HEK293 (cell line): ENCODE results near the gene DUSP3.

ENCODE experiments used
- EGR2 ChIP-seq: fragments of 450-650 bp; formaldehyde crosslinking; IDR thresholded peaks from 2 replicates; pipeline ENCODE4 v1.5.1; 2016; ENCODE audit warnings: low read depth, missing biosample characterization, missing genetic modification characterization
- GLI2 ChIP-seq: fragments of 450-650 bp; formaldehyde crosslinking; IDR thresholded peaks from 2 replicates; pipeline ENCODE4; 2017; ENCODE audit warnings: missing biosample characterization, missing genetic modification characterization, low read depth, borderline replicate concordance
- KLF1 ChIP-seq: fragments of 450-650 bp; formaldehyde crosslinking; IDR thresholded peaks from 2 replicates; pipeline ENCODE4 v1.5.1; 2016; ENCODE audit warnings: missing biosample characterization, missing genetic modification characterization
- KLF16 ChIP-seq: fragments of 450-650 bp; formaldehyde crosslinking; IDR thresholded peaks from 2 replicates; pipeline ENCODE4 v1.5.1; 2017; ENCODE audit warnings: missing biosample characterization, missing genetic modification characterization
- KLF8 ChIP-seq: fragments of 450-650 bp; formaldehyde crosslinking; IDR thresholded peaks from 2 replicates; pipeline ENCODE4 v1.5.1; 2016; ENCODE audit warnings: missing biosample characterization, missing genetic modification characterization
- REPIN1 ChIP-seq: fragments of 450-650 bp; formaldehyde crosslinking; IDR thresholded peaks from 2 replicates; pipeline ENCODE4 v1.5.1; 2017; ENCODE audit warnings: missing biosample characterization, missing genetic modification characterization, low read depth
- SP2 ChIP-seq: fragments of 450-650 bp; formaldehyde crosslinking; IDR thresholded peaks from 2 replicates; pipeline ENCODE4 v1.5.1; 2016; ENCODE audit warnings: missing biosample characterization, missing genetic modification characterization
- SP3 ChIP-seq: fragments of 450-650 bp; formaldehyde crosslinking; IDR thresholded peaks from 2 replicates; pipeline ENCODE4 v1.5.1; 2016; ENCODE audit warnings: missing biosample characterization, missing genetic modification characterization
- ZBTB1 ChIP-seq: fragments of 450-650 bp; formaldehyde crosslinking; IDR thresholded peaks from 2 replicates; pipeline ENCODE4 v1.5.1; 2016; ENCODE audit warnings: missing biosample characterization, missing genetic modification characterization
- ZEB2 ChIP-seq: fragments of 450-650 bp; formaldehyde crosslinking; IDR thresholded peaks from 2 replicates; pipeline ENCODE4 v1.5.1; 2016; ENCODE audit warnings: missing biosample characterization, missing genetic modification characterization
- ZFHX2 ChIP-seq: fragments of 450-650 bp; formaldehyde crosslinking; conservative IDR thresholded peaks from 2 replicates; pipeline ENCODE4 v1.5.1; 2016; ENCODE audit warnings: missing biosample characterization, missing genetic modification characterization
- ZFP69B ChIP-seq: fragments of 450-650 bp; formaldehyde crosslinking; IDR thresholded peaks from 2 replicates; pipeline ENCODE4 v1.5.1; 2016; ENCODE audit warnings: missing biosample characterization, missing genetic modification characterization
- ZNF335 ChIP-seq: fragments of 450-650 bp; formaldehyde crosslinking; conservative IDR thresholded peaks from 2 replicates; pipeline ENCODE4 v1.5.1; 2016; ENCODE audit warnings: missing biosample characterization, missing genetic modification characterization
- ZNF341 ChIP-seq: fragments of 450-650 bp; formaldehyde crosslinking; IDR thresholded peaks from 2 replicates; pipeline ENCODE4; 2016; ENCODE audit warnings: low read depth, missing biosample characterization, missing genetic modification characterization
- ZNF530 ChIP-seq: fragments of 450-650 bp; formaldehyde crosslinking; IDR thresholded peaks from 2 replicates; pipeline ENCODE4 v1.5.1; 2016; ENCODE audit warnings: low read depth, missing biosample characterization, missing genetic modification characterization
- ZNF768 ChIP-seq: fragments of 450-650 bp; formaldehyde crosslinking; IDR thresholded peaks from 2 replicates; pipeline ENCODE4 v1.5.1; 2018; ENCODE audit warnings: missing biosample characterization, mild to moderate bottlenecking, missing genetic modification characterization
- TF ChIP-seq, protein P1 (sequence below): fragments of 450-650 bp; formaldehyde crosslinking; conservative IDR thresholded peaks from 2 replicates; pipeline ENCODE4 v1.5.1; 2016; ENCODE audit warnings: low read depth, missing biosample characterization, missing genetic modification characterization
- TF ChIP-seq, protein P2 (sequence below): fragments of 450-650 bp; formaldehyde crosslinking; IDR thresholded peaks from 2 replicates; pipeline ENCODE4 v1.5.1; 2017; ENCODE audit warnings: missing biosample characterization, missing genetic modification characterization
- TF ChIP-seq, protein P3 (sequence below): fragments of 450-650 bp; formaldehyde crosslinking; IDR thresholded peaks from 2 replicates; pipeline ENCODE4 v1.5.1; 2016; ENCODE audit warnings: missing biosample characterization, missing genetic modification characterization
- TF ChIP-seq, protein P4 (sequence below): fragments of 450-650 bp; formaldehyde crosslinking; IDR thresholded peaks from 2 replicates; pipeline ENCODE4 v1.5.1; 2016; ENCODE audit warnings: missing biosample characterization, missing genetic modification characterization
- TF ChIP-seq, protein P5 (sequence below): fragments of 450-650 bp; formaldehyde crosslinking; IDR thresholded peaks from 2 replicates; pipeline ENCODE4 v1.5.1; 2017; ENCODE audit warnings: missing biosample characterization, missing genetic modification characterization
- TF ChIP-seq, protein P6 (sequence below): fragments of 450-650 bp; formaldehyde crosslinking; IDR thresholded peaks from 2 replicates; pipeline ENCODE4 v1.5.1; 2017; ENCODE audit warnings: missing biosample characterization, missing genetic modification characterization
- TF ChIP-seq, protein P7 (sequence below): fragments of 450-650 bp; formaldehyde crosslinking; IDR thresholded peaks from 2 replicates; pipeline ENCODE4 v1.5.1; 2016; ENCODE audit warnings: missing biosample characterization, missing genetic modification characterization
- TF ChIP-seq, protein P8 (sequence below): fragments of 450-650 bp; IDR thresholded peaks from 2 replicates; pipeline ENCODE4 v1.5.1; 2018; ENCODE audit warnings: missing biosample characterization, missing genetic modification characterization

DUSP3 gene

DNA sequence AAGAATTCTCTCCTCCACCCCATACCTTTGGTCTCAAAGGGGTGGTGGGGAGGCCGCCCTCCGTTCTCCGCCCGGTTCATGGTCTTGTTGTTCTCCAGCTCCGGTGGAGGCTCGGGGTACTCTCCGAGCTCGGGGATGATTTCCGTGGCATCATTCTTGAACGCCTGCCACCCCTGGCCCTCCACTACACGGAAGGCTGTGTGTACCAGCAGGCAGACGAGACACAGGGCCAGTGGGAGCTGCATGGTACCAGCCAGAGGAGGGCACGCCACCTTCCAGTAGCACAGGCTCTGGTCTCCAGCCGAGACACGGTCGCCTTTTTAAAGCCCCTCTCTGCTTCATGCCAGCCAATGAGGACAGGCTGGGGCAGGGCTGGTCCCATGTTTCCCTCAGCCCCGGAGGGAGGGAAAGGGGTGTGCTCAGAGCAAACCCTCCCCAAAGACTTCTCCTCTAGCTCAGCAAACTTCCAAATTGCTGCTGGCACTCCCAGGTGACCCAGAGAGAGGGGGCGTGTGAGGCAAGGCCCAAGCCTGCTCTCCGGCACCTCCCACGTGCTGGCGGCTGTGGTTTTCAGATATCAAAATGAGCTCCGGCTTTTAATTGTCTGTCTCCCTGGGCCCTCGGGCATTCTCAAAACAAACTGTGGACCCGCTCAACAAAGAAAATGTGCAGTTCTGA is 20.1 kb downstream of the DUSP3 start, which contains the start of gene SOST (continued):
- TF ChIP-seq, protein P1, sequence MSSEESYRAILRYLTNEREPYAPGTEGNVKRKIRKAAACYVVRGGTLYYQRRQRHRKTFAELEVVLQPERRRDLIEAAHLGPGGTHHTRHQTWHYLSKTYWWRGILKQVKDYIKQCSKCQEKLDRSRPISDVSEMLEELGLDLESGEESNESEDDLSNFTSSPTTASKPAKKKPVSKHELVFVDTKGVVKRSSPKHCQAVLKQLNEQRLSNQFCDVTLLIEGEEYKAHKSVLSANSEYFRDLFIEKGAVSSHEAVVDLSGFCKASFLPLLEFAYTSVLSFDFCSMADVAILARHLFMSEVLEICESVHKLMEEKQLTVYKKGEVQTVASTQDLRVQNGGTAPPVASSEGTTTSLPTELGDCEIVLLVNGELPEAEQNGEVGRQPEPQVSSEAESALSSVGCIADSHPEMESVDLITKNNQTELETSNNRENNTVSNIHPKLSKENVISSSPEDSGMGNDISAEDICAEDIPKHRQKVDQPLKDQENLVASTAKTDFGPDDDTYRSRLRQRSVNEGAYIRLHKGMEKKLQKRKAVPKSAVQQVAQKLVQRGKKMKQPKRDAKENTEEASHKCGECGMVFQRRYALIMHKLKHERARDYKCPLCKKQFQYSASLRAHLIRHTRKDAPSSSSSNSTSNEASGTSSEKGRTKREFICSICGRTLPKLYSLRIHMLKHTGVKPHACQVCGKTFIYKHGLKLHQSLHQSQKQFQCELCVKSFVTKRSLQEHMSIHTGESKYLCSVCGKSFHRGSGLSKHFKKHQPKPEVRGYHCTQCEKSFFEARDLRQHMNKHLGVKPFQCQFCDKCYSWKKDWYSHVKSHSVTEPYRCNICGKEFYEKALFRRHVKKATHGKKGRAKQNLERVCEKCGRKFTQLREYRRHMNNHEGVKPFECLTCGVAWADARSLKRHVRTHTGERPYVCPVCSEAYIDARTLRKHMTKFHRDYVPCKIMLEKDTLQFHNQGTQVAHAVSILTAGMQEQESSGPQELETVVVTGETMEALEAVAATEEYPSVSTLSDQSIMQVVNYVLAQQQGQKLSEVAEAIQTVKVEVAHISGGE (tag by site-specific recombination): no peak
- TF ChIP-seq, protein P2, sequence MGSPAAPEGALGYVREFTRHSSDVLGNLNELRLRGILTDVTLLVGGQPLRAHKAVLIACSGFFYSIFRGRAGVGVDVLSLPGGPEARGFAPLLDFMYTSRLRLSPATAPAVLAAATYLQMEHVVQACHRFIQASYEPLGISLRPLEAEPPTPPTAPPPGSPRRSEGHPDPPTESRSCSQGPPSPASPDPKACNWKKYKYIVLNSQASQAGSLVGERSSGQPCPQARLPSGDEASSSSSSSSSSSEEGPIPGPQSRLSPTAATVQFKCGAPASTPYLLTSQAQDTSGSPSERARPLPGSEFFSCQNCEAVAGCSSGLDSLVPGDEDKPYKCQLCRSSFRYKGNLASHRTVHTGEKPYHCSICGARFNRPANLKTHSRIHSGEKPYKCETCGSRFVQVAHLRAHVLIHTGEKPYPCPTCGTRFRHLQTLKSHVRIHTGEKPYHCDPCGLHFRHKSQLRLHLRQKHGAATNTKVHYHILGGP: no peak
- TF ChIP-seq KLF1 (peak; percentile 31; the same call in 1 of the 2 replicates), KLF16 (tag by site-specific recombination) (peak; percentile 34; the same call in 1 of the 2 replicates), ZNF335 (tag by site-specific recombination) (0 out of 2 replicates have a peak, but pooled peaks have one; percentile 30), ZEB2 (no peak), GLI2 (tag by site-specific recombination) (no peak), REPIN1 (no peak), EGR2 (tag by site-specific recombination) (peak; percentile 77), SP2 (tag by site-specific recombination) (peak; percentile 53), KLF8 (no peak), ZBTB1 (tag by site-specific recombination) (no peak), ZNF530 (no peak), ZFHX2 (tag by site-specific recombination) (peak; percentile 84), ZNF341 (tag by site-specific recombination) (0 out of 2 replicates have a peak, but pooled peaks have one; percentile 36), ZFP69B (no peak), SP3 (no peak), ZNF768 (tag by site-specific recombination) (no peak)
- TF ChIP-seq, protein P3, sequence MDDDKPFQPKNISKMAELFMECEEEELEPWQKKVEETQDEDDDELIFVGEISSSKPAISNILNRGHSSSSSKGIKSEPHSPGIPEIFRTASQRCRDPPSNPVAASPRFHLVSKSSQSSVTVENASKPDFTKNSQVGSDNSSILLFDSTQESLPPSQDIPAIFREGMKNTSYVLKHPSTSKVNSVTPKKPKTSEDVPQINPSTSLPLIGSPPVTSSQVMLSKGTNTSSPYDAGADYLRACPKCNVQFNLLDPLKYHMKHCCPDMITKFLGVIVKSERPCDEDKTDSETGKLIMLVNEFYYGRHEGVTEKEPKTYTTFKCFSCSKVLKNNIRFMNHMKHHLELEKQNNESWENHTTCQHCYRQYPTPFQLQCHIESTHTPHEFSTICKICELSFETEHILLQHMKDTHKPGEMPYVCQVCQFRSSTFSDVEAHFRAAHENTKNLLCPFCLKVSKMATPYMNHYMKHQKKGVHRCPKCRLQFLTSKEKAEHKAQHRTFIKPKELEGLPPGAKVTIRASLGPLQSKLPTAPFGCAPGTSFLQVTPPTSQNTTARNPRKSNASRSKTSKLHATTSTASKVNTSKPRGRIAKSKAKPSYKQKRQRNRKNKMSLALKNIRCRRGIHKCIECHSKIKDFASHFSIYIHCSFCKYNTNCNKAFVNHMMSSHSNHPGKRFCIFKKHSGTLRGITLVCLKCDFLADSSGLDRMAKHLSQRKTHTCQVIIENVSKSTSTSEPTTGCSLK (tag by site-specific recombination): no peak
- TF ChIP-seq, protein P4, sequence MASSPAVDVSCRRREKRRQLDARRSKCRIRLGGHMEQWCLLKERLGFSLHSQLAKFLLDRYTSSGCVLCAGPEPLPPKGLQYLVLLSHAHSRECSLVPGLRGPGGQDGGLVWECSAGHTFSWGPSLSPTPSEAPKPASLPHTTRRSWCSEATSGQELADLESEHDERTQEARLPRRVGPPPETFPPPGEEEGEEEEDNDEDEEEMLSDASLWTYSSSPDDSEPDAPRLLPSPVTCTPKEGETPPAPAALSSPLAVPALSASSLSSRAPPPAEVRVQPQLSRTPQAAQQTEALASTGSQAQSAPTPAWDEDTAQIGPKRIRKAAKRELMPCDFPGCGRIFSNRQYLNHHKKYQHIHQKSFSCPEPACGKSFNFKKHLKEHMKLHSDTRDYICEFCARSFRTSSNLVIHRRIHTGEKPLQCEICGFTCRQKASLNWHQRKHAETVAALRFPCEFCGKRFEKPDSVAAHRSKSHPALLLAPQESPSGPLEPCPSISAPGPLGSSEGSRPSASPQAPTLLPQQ (tag by site-specific recombination): 0 out of 2 replicates have a peak, but pooled peaks have one; percentile 29
- TF ChIP-seq, protein P5, sequence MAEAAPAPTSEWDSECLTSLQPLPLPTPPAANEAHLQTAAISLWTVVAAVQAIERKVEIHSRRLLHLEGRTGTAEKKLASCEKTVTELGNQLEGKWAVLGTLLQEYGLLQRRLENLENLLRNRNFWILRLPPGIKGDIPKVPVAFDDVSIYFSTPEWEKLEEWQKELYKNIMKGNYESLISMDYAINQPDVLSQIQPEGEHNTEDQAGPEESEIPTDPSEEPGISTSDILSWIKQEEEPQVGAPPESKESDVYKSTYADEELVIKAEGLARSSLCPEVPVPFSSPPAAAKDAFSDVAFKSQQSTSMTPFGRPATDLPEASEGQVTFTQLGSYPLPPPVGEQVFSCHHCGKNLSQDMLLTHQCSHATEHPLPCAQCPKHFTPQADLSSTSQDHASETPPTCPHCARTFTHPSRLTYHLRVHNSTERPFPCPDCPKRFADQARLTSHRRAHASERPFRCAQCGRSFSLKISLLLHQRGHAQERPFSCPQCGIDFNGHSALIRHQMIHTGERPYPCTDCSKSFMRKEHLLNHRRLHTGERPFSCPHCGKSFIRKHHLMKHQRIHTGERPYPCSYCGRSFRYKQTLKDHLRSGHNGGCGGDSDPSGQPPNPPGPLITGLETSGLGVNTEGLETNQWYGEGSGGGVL (tag by site-specific recombination): peak; percentile 46; the same call in 1 of the 2 replicates
- TF ChIP-seq, protein P6, sequence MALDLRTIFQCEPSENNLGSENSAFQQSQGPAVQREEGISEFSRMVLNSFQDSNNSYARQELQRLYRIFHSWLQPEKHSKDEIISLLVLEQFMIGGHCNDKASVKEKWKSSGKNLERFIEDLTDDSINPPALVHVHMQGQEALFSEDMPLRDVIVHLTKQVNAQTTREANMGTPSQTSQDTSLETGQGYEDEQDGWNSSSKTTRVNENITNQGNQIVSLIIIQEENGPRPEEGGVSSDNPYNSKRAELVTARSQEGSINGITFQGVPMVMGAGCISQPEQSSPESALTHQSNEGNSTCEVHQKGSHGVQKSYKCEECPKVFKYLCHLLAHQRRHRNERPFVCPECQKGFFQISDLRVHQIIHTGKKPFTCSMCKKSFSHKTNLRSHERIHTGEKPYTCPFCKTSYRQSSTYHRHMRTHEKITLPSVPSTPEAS (tag by site-specific recombination): no peak
- TF ChIP-seq, protein P7, sequence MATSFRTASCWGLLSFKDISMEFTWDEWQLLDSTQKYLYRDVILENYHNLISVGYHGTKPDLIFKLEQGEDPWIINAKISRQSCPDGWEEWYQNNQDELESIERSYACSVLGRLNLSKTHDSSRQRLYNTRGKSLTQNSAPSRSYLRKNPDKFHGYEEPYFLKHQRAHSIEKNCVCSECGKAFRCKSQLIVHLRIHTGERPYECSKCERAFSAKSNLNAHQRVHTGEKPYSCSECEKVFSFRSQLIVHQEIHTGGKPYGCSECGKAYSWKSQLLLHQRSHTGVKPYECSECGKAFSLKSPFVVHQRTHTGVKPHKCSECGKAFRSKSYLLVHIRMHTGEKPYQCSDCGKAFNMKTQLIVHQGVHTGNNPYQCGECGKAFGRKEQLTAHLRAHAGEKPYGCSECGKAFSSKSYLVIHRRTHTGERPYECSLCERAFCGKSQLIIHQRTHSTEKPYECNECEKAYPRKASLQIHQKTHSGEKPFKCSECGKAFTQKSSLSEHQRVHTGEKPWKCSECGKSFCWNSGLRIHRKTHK (tag by site-specific recombination): no peak
- TF ChIP-seq, protein P8, sequence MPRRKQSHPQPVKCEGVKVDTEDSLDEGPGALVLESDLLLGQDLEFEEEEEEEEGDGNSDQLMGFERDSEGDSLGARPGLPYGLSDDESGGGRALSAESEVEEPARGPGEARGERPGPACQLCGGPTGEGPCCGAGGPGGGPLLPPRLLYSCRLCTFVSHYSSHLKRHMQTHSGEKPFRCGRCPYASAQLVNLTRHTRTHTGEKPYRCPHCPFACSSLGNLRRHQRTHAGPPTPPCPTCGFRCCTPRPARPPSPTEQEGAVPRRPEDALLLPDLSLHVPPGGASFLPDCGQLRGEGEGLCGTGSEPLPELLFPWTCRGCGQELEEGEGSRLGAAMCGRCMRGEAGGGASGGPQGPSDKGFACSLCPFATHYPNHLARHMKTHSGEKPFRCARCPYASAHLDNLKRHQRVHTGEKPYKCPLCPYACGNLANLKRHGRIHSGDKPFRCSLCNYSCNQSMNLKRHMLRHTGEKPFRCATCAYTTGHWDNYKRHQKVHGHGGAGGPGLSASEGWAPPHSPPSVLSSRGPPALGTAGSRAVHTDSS (tag by site-specific recombination): no peak
